IPS DF 19.7 (cell line): ENCODE data around the gene WDR70.
"Not testable (repeated sequence)": the region's sequence is repeated elsewhere in the genome, so short reads cannot be mapped to it uniquely, and the experiment has no call there.

Source experiments
- DNase-seq: peaks from one replicate; pipeline ENCODE4 v3.0.0-alpha.2; 2013; ENCODE audit warnings: low read depth, low spot score

Gene WDR70

DNA sequence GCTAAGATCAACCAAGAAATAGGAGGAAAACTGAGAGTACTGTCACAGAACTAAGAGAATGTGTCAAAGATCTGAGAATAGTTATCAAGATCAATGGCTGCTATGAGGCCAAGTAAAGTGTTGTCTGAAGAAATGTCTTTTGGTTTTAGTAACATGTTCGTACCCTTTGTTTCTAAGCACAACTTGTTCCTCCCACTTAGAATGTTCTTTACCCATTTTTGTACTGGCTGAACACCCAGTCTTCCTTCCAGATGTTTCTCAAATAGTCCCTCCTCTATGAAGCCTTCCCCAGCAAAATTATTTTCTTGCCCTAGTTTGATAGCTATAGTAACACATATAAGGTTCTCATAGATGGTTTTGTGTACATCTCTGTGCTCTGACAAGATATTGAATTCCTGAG lies 191.5 kb downstream of the WDR70 start:
- no peak for DNase-seq

DNA sequence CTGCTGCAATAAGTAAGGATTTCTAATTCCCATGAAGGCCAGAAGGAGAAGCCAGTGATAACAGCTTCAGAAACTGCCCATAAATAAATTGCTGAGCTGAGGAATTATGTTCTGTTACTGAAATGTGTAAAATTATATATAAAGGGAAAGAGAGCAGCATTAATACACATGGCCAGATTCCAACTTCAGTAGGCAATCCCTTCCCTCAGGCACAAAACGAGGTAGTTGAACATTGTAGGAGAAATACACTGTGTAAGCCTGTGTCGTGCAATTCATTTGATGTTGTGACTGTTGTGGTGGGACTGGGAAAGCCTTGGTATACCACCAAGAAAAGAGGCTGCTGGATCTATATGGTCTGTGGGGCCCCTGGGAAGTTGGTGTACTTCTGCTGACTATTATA lies 192.9 kb downstream of the WDR70 start:
- no peak for DNase-seq

DNA sequence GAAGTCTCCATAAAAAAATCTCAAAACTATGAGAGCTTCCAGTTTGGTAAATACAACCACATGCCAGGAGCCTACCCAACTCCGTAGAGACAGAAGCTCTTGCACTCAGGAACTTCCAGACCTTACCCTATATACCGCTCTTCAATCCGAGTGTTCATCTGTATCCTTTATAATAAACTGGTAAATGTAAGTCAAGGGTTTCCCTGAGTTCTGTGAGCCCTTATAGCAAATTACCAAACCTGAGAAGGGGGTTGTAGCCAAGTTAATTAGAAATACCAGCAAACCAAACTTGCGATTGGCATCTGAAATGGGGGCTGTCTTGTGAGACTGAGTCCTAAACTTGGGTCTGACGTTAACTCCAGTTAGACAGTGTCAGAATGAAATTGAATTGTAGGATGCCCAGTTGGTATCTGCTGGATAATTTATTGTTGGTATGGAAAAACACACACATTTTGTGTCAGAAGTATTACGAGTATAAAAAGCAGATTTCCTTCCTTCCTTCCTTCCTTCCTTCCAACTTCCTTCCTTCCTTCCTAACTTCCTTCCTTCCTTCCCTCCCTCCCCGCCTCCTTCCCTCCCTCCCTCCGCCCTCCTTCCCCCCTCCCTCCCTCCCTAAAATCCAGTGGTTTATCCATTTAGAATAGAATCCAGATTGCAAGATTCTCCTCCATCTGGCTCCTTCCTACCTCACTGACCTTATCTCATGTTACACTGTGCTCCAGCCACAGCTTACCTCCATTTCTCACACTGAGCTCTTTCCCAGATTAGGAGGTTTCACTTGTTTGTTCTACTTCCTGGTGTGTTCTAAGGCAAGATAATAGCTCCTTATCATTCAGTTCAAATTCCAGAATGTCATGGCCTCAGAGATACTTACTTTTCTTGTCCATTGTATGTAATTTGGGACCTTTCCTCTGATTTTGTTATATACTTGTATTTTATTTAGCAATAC lies 196.7 kb downstream of the WDR70 start:
- no peak for DNase-seq

DNA sequence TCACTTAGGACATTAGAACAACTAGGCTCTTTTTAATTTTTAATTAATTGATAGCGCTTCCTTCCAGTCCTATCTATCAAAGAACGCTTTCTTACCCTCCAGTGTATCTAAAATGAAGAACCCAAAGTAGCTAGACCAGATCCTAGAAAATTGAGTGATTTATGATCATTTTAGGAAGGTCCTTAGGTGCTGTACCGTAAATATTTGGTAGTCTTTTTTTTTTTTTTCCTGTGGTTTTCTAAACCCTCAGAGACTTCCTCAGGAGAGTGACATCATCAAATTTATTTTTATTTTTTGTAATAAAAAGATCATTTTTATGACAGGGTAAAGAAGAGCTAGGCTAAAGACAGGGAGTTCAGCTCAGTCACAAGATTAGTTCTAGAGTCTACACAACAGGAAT lies 197.4 kb downstream of the WDR70 start:
- DNase-seq, result no peak

DNA sequence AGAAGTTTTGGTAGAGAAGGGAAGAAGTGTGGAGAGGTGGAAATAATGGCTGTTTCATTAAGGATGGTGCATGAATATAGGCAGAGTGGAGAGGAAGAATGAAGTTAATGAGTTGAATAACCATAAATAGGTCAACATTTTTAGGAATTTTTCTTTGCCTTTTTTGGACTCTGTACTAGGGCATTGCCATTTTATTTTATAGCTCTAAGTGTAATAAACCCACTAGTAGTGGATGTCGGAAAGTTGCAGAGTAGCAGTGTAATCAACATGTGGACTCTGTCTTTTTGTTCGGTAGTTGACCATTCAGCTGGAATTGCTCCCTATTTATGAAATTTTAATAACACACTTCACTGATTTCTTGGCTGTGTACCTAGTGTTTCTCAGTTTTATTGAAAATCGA lies 199.1 kb downstream of the WDR70 start:
- no peak for DNase-seq

DNA sequence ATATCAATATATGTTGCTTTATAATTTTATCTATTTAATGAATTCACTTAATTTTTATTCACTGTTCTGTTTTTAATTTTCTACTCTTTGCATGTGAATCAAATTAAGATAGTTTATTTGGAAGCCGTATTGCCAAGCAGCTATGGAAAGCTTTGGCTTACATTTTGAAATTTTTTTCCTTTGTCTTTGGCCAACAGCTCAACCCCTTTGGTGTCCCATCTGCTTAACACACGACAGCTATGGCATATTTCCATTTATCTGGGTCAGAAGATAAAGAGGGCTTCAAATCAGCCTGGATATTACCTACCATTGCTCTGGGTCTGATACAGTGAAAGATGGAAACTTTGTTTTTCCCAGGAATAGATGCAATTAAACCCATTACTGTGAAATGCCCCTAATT lies 201.0 kb downstream of the WDR70 start:
- no peak for DNase-seq

DNA sequence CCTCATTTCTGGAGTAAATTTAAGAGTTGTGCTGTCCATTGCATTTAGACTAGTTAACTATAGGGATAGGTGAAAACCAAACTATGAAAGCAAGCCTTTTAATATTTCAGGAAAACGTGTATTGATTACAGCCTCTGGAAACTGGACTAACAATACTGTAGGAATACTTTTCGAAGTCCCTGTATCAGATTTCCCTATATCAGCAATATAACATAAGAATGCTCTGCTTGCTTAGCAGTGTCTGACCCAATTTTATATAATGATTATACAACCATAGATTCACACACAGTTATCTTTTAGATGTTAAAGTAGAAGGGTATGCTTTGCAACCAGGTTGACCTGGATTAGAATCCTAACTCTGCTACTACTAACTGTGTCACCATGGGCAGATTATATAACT lies 203.1 kb downstream of the WDR70 start:
- no peak for DNase-seq

DNA sequence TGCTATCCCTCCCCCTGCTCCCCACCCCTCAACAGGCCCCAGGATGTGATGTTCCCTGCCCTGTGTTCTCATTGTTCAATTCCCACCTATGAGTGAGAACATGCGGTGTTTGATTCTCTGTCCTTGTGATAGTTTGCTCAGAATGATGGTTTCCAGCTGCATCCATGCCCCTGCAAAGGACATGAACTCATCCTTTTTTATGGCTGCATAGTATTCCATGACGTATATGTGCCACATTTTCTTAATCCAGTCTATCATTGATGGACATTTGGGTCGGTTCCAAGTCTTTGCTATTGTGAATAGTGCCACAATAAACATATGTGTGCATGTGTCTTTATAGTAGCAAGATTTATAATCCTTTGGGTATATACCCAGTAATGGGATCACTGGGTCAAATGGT lies 214.2 kb downstream of the WDR70 start:
- not testable (repeated sequence) for DNase-seq

DNA sequence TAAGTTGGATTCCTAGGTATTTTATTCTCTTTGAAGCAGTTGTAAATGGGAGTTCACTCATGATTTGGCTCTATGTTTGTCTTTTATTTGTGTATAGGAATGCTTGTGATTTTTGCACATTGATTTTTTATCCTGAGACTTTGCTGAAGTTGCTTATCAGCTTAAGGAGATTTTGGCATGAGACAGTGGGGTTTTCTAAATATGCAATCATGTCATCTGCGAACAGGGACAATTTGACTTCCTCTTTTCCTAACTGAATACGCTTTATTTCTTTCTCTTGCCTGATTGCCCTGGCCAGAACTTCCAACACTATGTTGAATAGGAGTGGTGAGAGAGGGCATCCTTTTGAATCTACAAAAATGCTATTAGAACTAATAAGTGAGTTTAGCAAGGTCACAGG lies 215.7 kb downstream of the WDR70 start:
- DNase-seq, result not testable (repeated sequence)

DNA sequence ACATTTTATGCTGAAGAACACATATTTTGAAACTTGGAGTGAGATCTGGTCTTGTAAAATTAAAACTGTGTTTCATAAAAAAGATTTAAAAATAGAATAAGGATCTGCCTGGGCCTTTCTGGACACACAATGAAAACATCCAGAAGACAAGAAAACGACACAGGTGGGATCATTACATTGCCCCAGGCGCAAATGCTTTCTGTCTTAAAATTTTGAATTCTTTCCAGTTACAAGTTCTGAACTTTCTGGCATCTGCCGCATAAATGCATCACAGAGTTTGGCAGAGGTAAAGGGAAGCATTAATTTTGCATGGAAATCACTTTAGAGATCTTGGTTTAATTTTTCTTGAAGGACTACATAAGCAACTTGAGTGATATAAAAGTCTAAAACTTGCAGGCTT lies 219.6 kb downstream of the WDR70 start:
- DNase-seq, result no peak

DNA sequence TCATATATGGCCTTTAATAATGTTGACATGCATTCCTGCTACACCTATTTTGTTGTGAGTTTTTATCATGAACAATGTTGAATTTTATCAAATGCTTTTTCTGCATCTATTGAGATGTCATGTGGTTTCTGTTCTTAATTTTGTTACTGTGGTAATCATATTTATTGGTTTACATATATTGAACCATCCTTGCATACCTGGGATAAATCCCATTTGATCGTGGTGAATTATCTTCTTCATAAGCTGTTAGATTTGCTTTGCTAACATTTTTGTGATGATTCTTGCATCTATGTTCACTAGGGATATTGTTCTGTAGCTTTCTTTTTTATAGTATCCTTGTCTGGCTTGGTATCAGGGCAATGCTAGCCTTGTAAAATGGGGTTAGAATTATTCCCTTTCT lies 222.0 kb downstream of the WDR70 start:
- no peak for DNase-seq

DNA sequence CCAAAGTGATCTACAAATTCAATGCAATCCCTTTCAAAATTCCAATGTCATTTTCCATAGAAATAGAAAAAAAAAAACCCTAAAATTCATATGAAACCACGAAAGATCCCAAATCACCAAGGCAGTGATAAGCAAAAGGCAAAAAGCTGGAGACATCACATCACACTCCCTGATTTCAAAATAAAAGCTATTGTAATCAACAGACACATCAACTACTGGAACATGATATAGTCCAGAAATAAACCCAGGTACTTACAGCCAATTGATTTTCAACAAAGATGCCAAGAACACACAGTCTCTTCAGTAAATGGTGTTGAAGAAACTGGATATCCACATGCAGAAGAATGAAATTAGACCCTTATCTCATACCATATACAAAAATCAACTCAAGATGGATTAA lies 224.0 kb downstream of the WDR70 start:
- no peak for DNase-seq

DNA sequence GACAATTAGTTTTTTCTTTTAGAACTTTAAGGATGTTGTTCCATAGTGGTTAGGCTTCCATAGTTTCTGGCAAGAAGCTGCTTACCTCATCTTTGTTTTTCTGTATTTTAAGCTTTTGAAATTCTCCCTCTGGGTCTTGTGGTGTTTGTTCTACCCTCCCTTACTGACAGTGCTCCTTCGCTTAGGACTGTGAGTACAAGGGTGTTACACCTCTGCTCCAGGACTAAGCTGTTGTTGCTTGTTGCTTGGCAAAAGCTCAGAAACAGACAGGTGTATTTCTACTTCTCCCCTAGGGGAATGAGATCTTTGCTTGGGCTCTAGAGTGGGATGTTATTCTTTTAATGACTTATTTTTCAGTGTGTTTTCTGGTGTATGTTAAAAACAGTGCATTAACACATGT lies 225.2 kb downstream of the WDR70 start:
- no peak for DNase-seq

DNA sequence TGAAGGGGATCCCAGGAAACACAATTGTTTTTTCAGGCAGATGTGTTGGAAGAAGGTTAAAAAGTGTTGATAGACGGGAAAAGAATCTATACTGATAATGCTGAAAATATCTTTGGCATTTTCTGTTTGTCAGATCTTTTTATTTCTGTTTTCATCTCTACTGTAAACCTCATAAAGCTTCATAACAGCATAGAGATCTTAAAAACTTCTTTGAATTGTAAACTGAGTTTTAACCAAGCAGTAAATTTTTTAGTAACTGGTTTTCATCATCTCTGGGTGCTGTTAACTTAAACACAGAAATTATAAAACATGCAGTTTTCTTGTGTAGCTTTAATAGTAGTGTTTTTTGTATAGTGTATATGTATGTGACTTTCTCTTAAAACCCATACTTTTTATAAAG lies 227.0 kb downstream of the WDR70 start:
- DNase-seq, result no peak

DNA sequence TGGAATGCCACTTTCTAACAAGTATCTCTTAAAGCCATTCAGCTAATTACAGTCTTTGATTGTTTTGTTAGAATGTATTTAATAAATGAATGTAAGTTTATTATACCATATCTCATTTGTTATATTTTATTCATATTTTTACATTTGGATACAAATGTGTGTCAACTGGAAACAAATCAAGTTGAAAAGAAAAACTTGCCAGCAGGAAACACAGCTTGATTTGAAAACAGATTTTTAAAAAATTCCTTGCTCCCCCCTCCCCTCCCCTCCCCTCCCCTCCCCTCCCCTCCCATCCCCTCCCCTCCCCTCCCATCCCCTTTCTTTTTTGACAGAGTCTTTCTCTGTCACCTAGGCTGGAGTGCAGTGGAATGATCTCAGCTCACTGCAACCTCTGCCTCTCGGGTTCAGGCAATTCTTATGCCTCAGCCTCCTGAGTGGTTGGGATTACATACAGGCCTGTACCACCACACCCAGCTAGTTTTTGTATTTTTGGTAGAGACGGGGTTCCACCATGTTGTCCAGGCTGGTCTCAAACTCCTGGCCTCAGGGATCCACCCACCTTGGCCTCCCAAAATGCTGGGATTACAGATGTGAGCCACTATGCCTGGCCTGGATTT lies 227.6 kb downstream of the WDR70 start:
- no peak for DNase-seq

DNA sequence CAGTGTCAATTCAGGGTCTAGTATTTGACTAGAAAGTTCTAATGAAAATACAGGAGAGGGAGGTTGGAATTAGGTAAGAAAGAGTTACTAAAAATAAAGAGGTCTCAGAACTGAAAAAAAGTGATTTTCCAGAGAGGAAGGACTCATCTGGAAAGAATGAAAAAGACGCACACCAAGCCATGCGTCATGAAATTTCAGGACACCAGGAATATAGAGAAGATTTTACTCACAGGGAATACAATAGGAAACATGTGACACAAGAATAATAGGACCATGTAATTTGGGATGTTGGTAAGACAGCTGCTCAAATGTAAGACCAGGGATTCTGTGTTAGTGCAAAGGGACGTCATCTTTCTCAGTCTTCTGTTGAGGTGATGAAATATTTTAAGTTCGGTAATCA lies 236.1 kb downstream of the WDR70 start:
- DNase-seq, result no peak

DNA sequence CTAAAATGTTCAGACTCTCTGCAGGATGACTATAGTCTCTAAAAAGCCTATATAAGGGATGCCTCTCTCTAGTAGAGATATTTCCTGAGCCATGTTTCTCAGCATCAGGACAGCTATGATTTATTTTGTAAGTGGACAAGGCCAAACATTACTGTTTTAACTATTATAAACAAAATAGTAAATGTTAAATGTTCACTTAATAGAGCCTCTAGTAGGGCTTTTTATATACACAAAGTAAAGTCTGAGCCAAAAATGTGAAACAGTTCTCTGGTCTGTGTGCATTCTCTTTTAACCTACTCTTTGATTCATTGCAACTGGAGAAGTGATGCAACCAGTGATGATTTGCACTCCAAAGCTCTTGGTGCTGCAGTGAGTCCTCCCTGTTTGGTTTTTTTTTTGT lies 240.2 kb downstream of the WDR70 start:
- DNase-seq, result no peak

DNA sequence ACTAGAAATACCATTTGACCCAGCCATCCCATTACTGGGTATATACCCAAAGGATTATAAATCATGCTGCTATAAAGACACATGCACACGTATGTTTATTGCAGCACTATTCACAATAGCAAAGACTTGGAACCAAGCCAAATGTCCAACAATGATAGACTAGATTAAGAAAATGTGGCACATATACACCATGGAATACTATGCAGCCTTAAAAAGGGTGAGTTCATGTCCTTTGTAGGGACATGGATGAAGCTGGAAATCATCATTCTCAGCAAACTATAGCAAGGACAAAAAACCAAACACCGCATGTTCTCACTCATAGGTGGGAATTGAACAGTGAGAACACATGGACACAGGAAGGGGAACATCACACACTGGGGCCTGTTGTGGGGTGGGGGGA lies 243.2 kb downstream of the WDR70 start:
- DNase-seq, result not testable (repeated sequence)

DNA sequence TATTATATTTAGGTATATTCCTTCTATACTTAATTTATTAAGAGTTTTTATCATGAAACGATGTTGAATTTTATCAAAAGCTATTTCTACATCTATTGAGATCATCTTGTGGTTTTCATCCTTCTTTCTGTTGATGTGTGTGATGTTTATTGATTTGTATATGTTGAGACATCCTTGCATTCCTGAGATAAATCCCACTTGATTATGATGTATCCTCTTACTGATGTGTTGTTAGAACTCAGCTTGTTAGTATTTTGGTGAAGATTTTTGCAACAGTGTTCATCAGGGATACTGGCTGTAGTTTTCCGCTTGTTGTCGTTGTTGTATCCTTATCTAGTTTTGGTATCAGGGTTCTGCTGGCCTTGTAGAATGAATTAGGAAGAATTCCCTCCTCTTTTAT lies 247.1 kb downstream of the WDR70 start:
- no peak for DNase-seq

DNA sequence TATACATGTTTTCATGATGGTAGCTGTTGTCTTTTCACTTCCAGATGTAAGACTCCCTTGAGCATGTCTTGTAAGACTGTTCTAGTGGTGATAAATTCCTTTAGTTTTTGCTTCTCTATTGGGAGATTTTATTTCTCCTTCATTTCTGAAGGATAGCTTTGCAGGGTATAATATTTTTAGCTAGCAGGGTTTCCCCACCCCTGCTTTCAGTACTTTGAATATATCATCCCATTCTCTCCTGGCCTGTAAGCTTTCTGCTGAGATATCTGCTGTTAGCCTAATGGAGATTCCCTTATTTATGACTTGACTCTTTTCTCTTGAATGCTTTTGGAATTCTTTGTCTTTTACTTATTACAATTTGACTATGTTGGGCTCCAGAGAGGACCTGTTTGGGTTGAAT lies 249.8 kb downstream of the WDR70 start:
- DNase-seq, result no peak

DNA sequence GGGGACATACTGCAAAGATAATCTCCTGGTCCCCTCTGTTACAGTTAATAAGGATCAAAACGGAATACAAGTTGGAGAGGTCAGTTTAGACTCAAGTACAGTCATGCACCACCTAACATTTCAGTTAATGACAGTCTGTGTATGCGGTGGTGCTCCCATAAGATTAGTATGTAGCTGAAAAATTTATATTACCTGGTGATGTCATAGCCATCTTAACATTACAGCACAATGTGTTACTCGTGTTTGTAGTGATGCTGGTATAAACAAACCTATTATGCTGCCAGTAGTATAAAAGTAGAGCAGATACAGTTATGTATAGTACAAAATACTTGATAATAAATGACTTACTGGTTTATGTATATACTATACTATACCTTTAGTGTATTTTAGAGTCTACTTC lies 252.8 kb downstream of the WDR70 start:
- no peak for DNase-seq

DNA sequence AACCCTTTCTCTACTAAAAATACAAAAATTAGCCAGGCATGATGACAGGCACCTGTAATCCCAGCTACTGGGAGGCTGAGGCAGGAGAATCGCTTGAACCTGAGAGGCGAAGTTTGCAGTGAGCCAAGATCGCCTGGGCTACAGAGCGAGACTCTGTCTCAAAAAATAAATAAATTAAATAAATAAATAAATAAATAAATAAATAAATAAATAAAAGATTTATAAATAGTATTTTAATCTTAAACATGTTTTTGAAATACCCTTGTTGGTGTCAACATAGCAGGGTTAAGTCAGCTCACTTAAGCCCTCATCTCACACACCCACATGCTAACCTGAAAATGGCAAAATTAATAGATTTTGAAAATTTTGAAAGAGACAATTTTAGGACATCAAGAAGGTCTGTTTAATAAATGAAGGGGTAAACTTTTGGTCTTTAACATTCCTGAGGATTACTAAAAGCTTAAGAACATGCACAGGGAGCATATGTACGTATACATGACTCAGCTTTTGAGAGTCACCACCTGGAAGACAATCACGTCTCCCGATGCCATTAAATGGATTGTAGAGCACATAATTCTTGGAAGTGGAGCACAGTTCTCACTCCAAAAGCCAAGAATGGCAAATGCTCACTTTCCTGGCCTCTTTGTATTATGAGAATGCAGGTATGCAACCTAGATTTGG lies 258.2 kb downstream of the WDR70 start:
- no peak for DNase-seq

DNA sequence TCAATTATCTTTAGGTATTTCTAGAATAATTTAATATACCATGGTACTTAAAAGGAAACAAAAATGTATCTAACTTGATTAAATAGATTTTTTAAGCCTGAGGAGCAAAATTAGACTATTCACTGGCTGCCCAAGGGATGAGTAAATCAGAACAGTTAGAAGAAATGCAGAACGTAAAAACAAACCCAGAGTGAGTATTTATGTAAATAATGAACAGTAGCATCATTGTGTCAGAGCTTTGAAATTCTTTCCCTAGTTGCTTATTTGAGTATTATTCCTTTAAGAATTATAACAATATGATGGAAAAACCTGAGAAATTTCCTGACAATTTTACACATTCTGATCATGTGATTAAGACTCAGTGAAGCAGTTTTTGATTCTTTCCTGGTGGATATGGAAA lies 259.8 kb downstream of the WDR70 start:
- DNase-seq, result no peak
